SU-DHL-6 (cell line): ENCODE measurements around the gene LIN7B.

Source experiments
- H2AFZ ChIP-seq: fragments of 200-600 bp; sonication (generic); 2 replicates; pipeline ENCODE4 v1.6.1; 2014; ENCODE audit warnings: low read depth, mild to moderate bottlenecking, moderate library complexity, mixed read lengths, antibody characterized with exemption, low read length; ENCODE audit not compliant: severe bottlenecking
- H3F3A ChIP-seq: fragments of 200-600 bp; shearing (Covaris generic); 2 replicates; pipeline ENCODE4 v1.6.0; 2016; ENCODE audit warnings: antibody characterized with exemption, mild to moderate bottlenecking; ENCODE audit not compliant: insufficient read depth
- H3K27ac ChIP-seq: fragments of 200-600 bp; sonication (generic); 2 replicates; pipeline ENCODE4 v1.5.1; 2016; ENCODE audit warnings: low read depth, mild to moderate bottlenecking, low read length, moderate library complexity, mixed read lengths
- H3K27me3 ChIP-seq: fragments of 200-600 bp; sonication (generic), shearing (Covaris generic); 2 replicates; pipeline ENCODE4 v1.6.0; 2014; ENCODE audit warnings: mild to moderate bottlenecking, low read length
- H3K36me3 ChIP-seq: fragments of 200-600 bp; sonication (generic); 2 replicates; pipeline ENCODE4 v1.6.1; 2014; ENCODE audit warnings: mild to moderate bottlenecking, low read length, mixed read lengths
- H3K4me2 ChIP-seq: fragments of 300-600, 200-600 bp; shearing (Covaris generic), sonication (generic); 2 replicates; pipeline ENCODE4 v1.6.0; 2014; ENCODE audit warnings: low read length, low read depth, mild to moderate bottlenecking; ENCODE audit not compliant: poor library complexity, severe bottlenecking
- H3K4me3 ChIP-seq: fragments of 200-600 bp; sonication (generic); 2 replicates; pipeline ENCODE4 v1.5.1; 2014; ENCODE audit warnings: antibody characterized with exemption, low read length, mild to moderate bottlenecking, mixed read lengths; ENCODE audit not compliant: insufficient read depth, poor library complexity, severe bottlenecking
- H3K79me2 ChIP-seq: fragments of 200-600 bp; sonication (generic); 2 replicates; pipeline ENCODE4 v1.6.1; 2014; ENCODE audit warnings: mild to moderate bottlenecking, low read length, moderate library complexity; ENCODE audit not compliant: insufficient read depth
- H3K9ac ChIP-seq: fragments of 200-600 bp; sonication (generic); 2 replicates; pipeline ENCODE4 v1.7.0; 2014; ENCODE audit warnings: mild to moderate bottlenecking, low read length
- H3K9me2 ChIP-seq: fragments of 200-600 bp; sonication (generic); replicated peaks from 2 replicates; pipeline ENCODE4 v1.6.1; 2014; ENCODE audit warnings: low read length; ENCODE audit not compliant: insufficient read depth
- H3K9me3 ChIP-seq: fragments of 200-600 bp; sonication (generic); 2 replicates; pipeline ENCODE4 v1.6.1; 2014; ENCODE audit warnings: low read length, mixed read lengths; ENCODE audit not compliant: insufficient read depth
- H4K20me1 ChIP-seq: fragments of 200-600 bp; sonication (generic); 2 replicates; pipeline ENCODE4 v1.6.1; 2014; ENCODE audit warnings: low read depth, mild to moderate bottlenecking, antibody characterized with exemption, low read length, moderate library complexity, mixed read lengths
- CTCF ChIP-seq: fragments of 200-600 bp; sonication (generic); IDR thresholded peaks from one replicate; pipeline ENCODE4 v1.5.1; 2017; ENCODE audit warnings: antibody characterized with exemption, mild to moderate bottlenecking, low read length, moderate library complexity; ENCODE audit not compliant: insufficient read depth, poor library complexity, severe bottlenecking
- EZH2phosphoT487 ChIP-seq: fragments of 200-600 bp; sonication (generic), shearing (Covaris generic); conservative IDR thresholded peaks from 2 replicates; pipeline ENCODE4 v1.6.1; 2018; ENCODE audit warnings: mild to moderate bottlenecking, antibody characterized with exemption, low read length, moderate library complexity, mixed read lengths

Gene LIN7B

GRCh38 chr19:49157445-49158224 lies 43.5 kb downstream of the LIN7B start, which contains the start of gene TRPM4:
Gene TRPM4 (plus strand): TSS chr19:49157792. CDS start chr19:49157867, 75 bp downstream.
- no peak within 1 kb of the TSS for H3K27ac ChIP-seq
- H4K20me1 ChIP-seq = no peaks in the 10 kb centered on the region
- no peaks in the 10 kb centered on the region for H3K36me3 ChIP-seq
- no peaks in the 10 kb centered on the region for H3K27me3 ChIP-seq
- H2AFZ ChIP-seq = no peak within 1 kb of the TSS
- TF ChIP-seq EZH2phosphoT487 (no peak), CTCF (no peak)
- no peaks in the 10 kb centered on the region for H3K9me2 ChIP-seq
- H3K9ac ChIP-seq = no peak within 1 kb of the TSS
- no peak within 1 kb of the TSS for H3K4me2 ChIP-seq
- H3K4me3 ChIP-seq = no peak within 1 kb of the TSS
- H3F3A ChIP-seq = no peaks in the 10 kb centered on the region
- H3K79me2 ChIP-seq = no peaks in the 10 kb centered on the region
- no peaks in the 10 kb centered on the region for H3K9me3 ChIP-seq

- H4K20me1 ChIP-seq = no peaks in the 10 kb centered on the region
- no peaks in the 10 kb centered on the region for H3K79me2 ChIP-seq
- H3K9me3 ChIP-seq = no peaks in the 10 kb centered on the region
- H3K27ac ChIP-seq = no peak overlapping the region
- H3K36me3 ChIP-seq = no peaks in the 10 kb centered on the region
- no peak overlapping the region for H3K4me3 ChIP-seq
- H3K9me2 ChIP-seq = no peaks in the 10 kb centered on the region
- no peaks in the 10 kb centered on the region for H3F3A ChIP-seq
- no peak overlapping the region for H2AFZ ChIP-seq
- TF ChIP-seq EZH2phosphoT487 (no peak), CTCF (no peak)
- no peaks in the 10 kb centered on the region for H3K27me3 ChIP-seq
- no peak overlapping the region for H3K9ac ChIP-seq
- no peak overlapping the region for H3K4me2 ChIP-seq
These were observed 46.5 kb downstream of the LIN7B start for GRCh38 chr19:49160450-49161189.

- Histone ChIP-seq H3K79me2 (no peaks in the 10 kb centered on the region), H4K20me1 (no peaks in the 10 kb centered on the region), H3K4me3 (no peak overlapping the region), H3K4me2 (no peak overlapping the region), H3K9me3 (no peaks in the 10 kb centered on the region), H3K9ac (no peak overlapping the region), H3K9me2 (no peaks in the 10 kb centered on the region), H3K27ac (no peak overlapping the region), H3K36me3 (no peaks in the 10 kb centered on the region), H3K27me3 (no peaks in the 10 kb centered on the region), H2AFZ (no peak overlapping the region), H3F3A (no peaks in the 10 kb centered on the region)
- TF ChIP-seq EZH2phosphoT487 = no peak
- no peak for TF ChIP-seq CTCF
These were observed 47.8 kb downstream of the LIN7B start for GRCh38 chr19:49161987-49162386.
